ENCODE measurements around the gene SPATA2L.

GRCh38 chr16:89748076-89748475, 46.6 kb upstream of the SPATA2L start:
- TF ChIP-seq TCF12 (IDR thresholded peaks at IDR 0.05) = no peak
- no peak for TF ChIP-seq EP300 (IDR thresholded peaks at IDR 0.05; ENCODE audit: borderline replicate concordance in 1 of 2, low read depth in 1 of 2, low read length in 1 of 2)
- TF ChIP-seq NFIC (IDR thresholded peaks at IDR 0.05; ENCODE audit: borderline replicate concordance) = no peak

Measured in SK-N-SH (cell line).